H9 (cell line): Measurements from ENCODE around the gene MYH2. TPM values are rescaled to one million over a fixed set of nuclear protein-coding genes. Genes with fewer than 3 reads are reported as not detected.

Experiments
- DNase-seq: peaks from one replicate; pipeline ENCODE4 v3.0.0-alpha.2; 2017
- H2AFZ ChIP-seq: one replicate; pipeline ENCODE4 v1.6.1; 2013; ENCODE audit warnings: mild to moderate bottlenecking, low read length, control low read depth, moderate library complexity
- H2AK5ac ChIP-seq: 2 replicates; pipeline ENCODE4 v1.6.1; 2013; ENCODE audit warnings: low read length, control low read depth, mixed read lengths; ENCODE audit not compliant: insufficient read length
- H2BK120ac ChIP-seq: one replicate; pipeline ENCODE4 v1.6.1; 2013; ENCODE audit warnings: low read depth, mild to moderate bottlenecking, low read length, control low read depth, inconsistent platforms; ENCODE audit not compliant: poor library complexity, severe bottlenecking
- H2BK12ac ChIP-seq: 2 replicates; pipeline ENCODE4 v1.6.1; 2013; ENCODE audit warnings: low read length, control low read depth, mixed read lengths, low read depth; ENCODE audit not compliant: insufficient read length
- H2BK15ac ChIP-seq: 2 replicates; pipeline ENCODE4 v1.6.1; 2013; ENCODE audit warnings: low read depth, low read length, control low read depth
- H2BK20ac ChIP-seq: one replicate; pipeline ENCODE4 v1.6.1; 2013; ENCODE audit warnings: low read depth, mild to moderate bottlenecking, low read length, control low read depth, inconsistent platforms; ENCODE audit not compliant: poor library complexity, severe bottlenecking
- H2BK5ac ChIP-seq: 2 replicates; pipeline ENCODE4 v1.6.1; 2013; ENCODE audit warnings: low read length, control low read depth, mixed read lengths; ENCODE audit not compliant: insufficient read length
- H3K14ac ChIP-seq: 2 replicates; pipeline ENCODE4 v1.6.1; 2013; ENCODE audit warnings: low read length, control low read depth; ENCODE audit not compliant: insufficient read depth
- H3K18ac ChIP-seq: 2 replicates; pipeline ENCODE4 v1.6.1; 2013; ENCODE audit warnings: low read depth, mild to moderate bottlenecking, mixed read lengths, low read length, control low read depth; ENCODE audit not compliant: insufficient read length
- H3K23ac ChIP-seq: 2 replicates; pipeline ENCODE4 v1.6.1; 2013; ENCODE audit warnings: low read length, control low read depth, mixed read lengths, low read depth; ENCODE audit not compliant: insufficient read length
- H3K23me2 ChIP-seq: 2 replicates; pipeline ENCODE4 v1.6.1; 2013; ENCODE audit warnings: low read depth, mild to moderate bottlenecking, mixed read lengths, low read length, control low read depth; ENCODE audit not compliant: insufficient read length, poor library complexity, severe bottlenecking
- H3K27ac ChIP-seq: 2 replicates; pipeline ENCODE4 v1.5.1; 2013; ENCODE audit warnings: low read length, control low read depth, mixed read lengths, low read depth; ENCODE audit not compliant: insufficient read length
- H3K27me3 ChIP-seq: 2 replicates; pipeline ENCODE4 v1.6.1; 2013; ENCODE audit warnings: low read length, control low read depth, inconsistent platforms; ENCODE audit not compliant: insufficient read depth
- H3K4ac ChIP-seq: 2 replicates; pipeline ENCODE4 v1.6.1; 2013; ENCODE audit warnings: low read depth, mild to moderate bottlenecking, control low read depth, inconsistent platforms, low read length, moderate library complexity
- H3K4me1 ChIP-seq: 2 replicates; pipeline ENCODE4 v1.6.1; 2013; ENCODE audit warnings: low read length, control low read depth, inconsistent platforms; ENCODE audit not compliant: insufficient read depth
- H3K4me2 ChIP-seq: 2 replicates; pipeline ENCODE4 v1.6.1; 2013; ENCODE audit warnings: low read length, control low read depth, mixed read lengths; ENCODE audit not compliant: insufficient read length, insufficient read depth
- H3K56ac ChIP-seq: 2 replicates; pipeline ENCODE4 v1.6.1; 2013; ENCODE audit warnings: low read depth, mild to moderate bottlenecking, mixed read lengths, low read length, control low read depth; ENCODE audit not compliant: insufficient read length
- H3K79me1 ChIP-seq: 2 replicates; pipeline ENCODE4 v1.6.1; 2013; ENCODE audit warnings: low read depth, mild to moderate bottlenecking, moderate library complexity, low read length, control low read depth, inconsistent platforms; ENCODE audit not compliant: insufficient read depth, poor library complexity, severe bottlenecking
- H3K79me2 ChIP-seq: 2 replicates; pipeline ENCODE4 v1.6.1; 2013; ENCODE audit warnings: low read length, control low read depth, inconsistent platforms; ENCODE audit not compliant: insufficient read depth
- H3K9ac ChIP-seq: 2 replicates; pipeline ENCODE4 v1.6.1; 2013; ENCODE audit warnings: low read length, control low read depth, mixed read lengths; ENCODE audit not compliant: insufficient read length; ENCODE audit errors: extremely low read depth
- H3K9me3 ChIP-seq: one replicate; pipeline ENCODE4 v1.6.1; 2013; ENCODE audit warnings: low read depth, low read length, inconsistent platforms; ENCODE audit not compliant: control insufficient read depth
- H3T11ph ChIP-seq: one replicate; pipeline ENCODE4 v1.6.1; 2013; ENCODE audit warnings: mild to moderate bottlenecking, low read length, control low read depth, inconsistent platforms
- H4K20me1 ChIP-seq: one replicate; pipeline ENCODE4 v1.6.1; 2013; ENCODE audit not compliant: control insufficient read depth, insufficient read length, insufficient read depth
- H4K5ac ChIP-seq: 2 replicates; pipeline ENCODE4 v1.6.1; 2013; ENCODE audit warnings: low read depth, mild to moderate bottlenecking, mixed read lengths, low read length, control low read depth; ENCODE audit not compliant: insufficient read length
- H4K8ac ChIP-seq: replicated peaks from 2 replicates; pipeline ENCODE4 v1.6.1; 2013; ENCODE audit warnings: low read length, control low read depth, mixed read lengths, low read depth; ENCODE audit not compliant: insufficient read length
- H4K91ac ChIP-seq: 2 replicates; pipeline ENCODE4 v1.6.1; 2013; ENCODE audit warnings: low read depth, mild to moderate bottlenecking, moderate library complexity, mixed read lengths, low read length, control low read depth; ENCODE audit not compliant: insufficient read length
- H3K27ac Mint-ChIP-seq, 3 experiments: 2 replicates in 2 of 3; 3 replicates in 1 of 3; pipeline ENCODE4 v1.8.0; 2020 to 2021; ENCODE audit warnings: mixed read lengths in 3 of 3, mild to moderate bottlenecking in 1 of 3, moderate library complexity in 1 of 3
- H3K27me3 Mint-ChIP-seq: 2 replicates; pipeline ENCODE4 v1.8.0; 2021; ENCODE audit warnings: low read depth, mild to moderate bottlenecking, moderate library complexity, mixed read lengths
- H3K36me3 Mint-ChIP-seq, 3 experiments: 2 replicates in 2 of 3; 3 replicates in 1 of 3; pipeline ENCODE4 v1.8.0; 2020 to 2021; ENCODE audit warnings: low read depth in 3 of 3, mixed read lengths in 3 of 3; ENCODE audit not compliant: insufficient read depth in 1 of 3
- H3K4me1 Mint-ChIP-seq, 2 experiments: 2 replicates each; pipeline ENCODE4 v1.8.0; 2020; ENCODE audit warnings: mixed read lengths in 2 of 2
- H3K4me3 Mint-ChIP-seq, 2 experiments: 2 replicates in 1 of 2; 3 replicates in 1 of 2; pipeline ENCODE4 v1.8.0; 2020 to 2021; ENCODE audit warnings: mild to moderate bottlenecking in 2 of 2, mixed read lengths in 2 of 2, moderate library complexity in 1 of 2
- H3K9me3 Mint-ChIP-seq, 2 experiments: 2 replicates in 1 of 2; 3 replicates in 1 of 2; pipeline ENCODE4 v1.8.0; 2020; ENCODE audit warnings: mild to moderate bottlenecking in 2 of 2, mixed read lengths in 2 of 2, moderate library complexity in 1 of 2
- CTCF ChIP-seq: fragments of 200-600 bp; sonication (generic); conservative IDR thresholded peaks from 3 replicates; pipeline ENCODE4 v1.8.0; 2021; ENCODE audit warnings: antibody characterized with exemption, mild to moderate bottlenecking
- WGBS: extraction: QIAGEN DNeasy Blood & Tissue Kit; methylation state at CpG from one replicate; pipeline ENCODE4 v1.1.7; 2013; ENCODE audit warnings: missing lambda C conversion rate, low lambda C conversion rate, mixed read lengths; ENCODE audit not compliant: insufficient read length; ENCODE audit errors: extremely low coverage; 5-methylcytosine and 5-hydroxymethylcytosine counted together
- total RNA-seq: library from RNA; stranded (reverse); gene quantifications from 2 replicates; pipeline ENCODE4 v1.2.1, GENCODE V29; 2021

The MYH2 gene
- total RNA-seq, 1 experiment from 2014 or later = 0.68 TPM

GRCh38 chr17:10477701-10478100, 71.8 kb downstream of the MYH2 start:
- no peak overlapping the region for H3K18ac ChIP-seq
- H3K4me1 ChIP-seq = no peaks in the 10 kb centered on the region
- no peaks in the 10 kb centered on the region for H3K23me2 ChIP-seq
- no peaks in the 10 kb centered on the region for H3K9me3 ChIP-seq
- no peak overlapping the region for H2BK12ac ChIP-seq
- Mint-ChIP-seq H3K36me3 (peaks cover 4 to 12% (median 9%) of the 10 kb centered on the region in 3 experiments), H3K9me3 (peaks cover 11 to 16% of the 10 kb centered on the region in 2 experiments), H3K4me1 (no peaks in the 10 kb centered on the region), H3K4me3 (no peak overlapping the region), H3K27me3 (no peaks in the 10 kb centered on the region), H3K27ac (no peak overlapping the region)
- H3K79me2 ChIP-seq = no peaks in the 10 kb centered on the region
- TF ChIP-seq CTCF = no peak
- H4K20me1 ChIP-seq = no peaks in the 10 kb centered on the region
- H3K27ac ChIP-seq = no peak overlapping the region
- H3T11ph ChIP-seq = no peak overlapping the region
- H3K4me2 ChIP-seq = no peak overlapping the region
- WGBS = no CpG with 5 or more reads among the region's 1 CpG
- H3K4ac ChIP-seq = no peak overlapping the region
- H2BK20ac ChIP-seq = no peak overlapping the region
- no peak overlapping the region for H3K14ac ChIP-seq
- no peak overlapping the region for H2BK120ac ChIP-seq
- no peak overlapping the region for H2AK5ac ChIP-seq
- no peak overlapping the region for H3K23ac ChIP-seq
- no peak overlapping the region for H3K9ac ChIP-seq
- no peaks in the 10 kb centered on the region for H3K27me3 ChIP-seq
- no peak overlapping the region for H2AFZ ChIP-seq
- H4K5ac ChIP-seq = no peak overlapping the region
- no peak overlapping the region for H4K8ac ChIP-seq
- DNase-seq = no peak
- H2BK5ac ChIP-seq = no peak overlapping the region
- H3K79me1 ChIP-seq = no peaks in the 10 kb centered on the region
- no peak overlapping the region for H4K91ac ChIP-seq
- no peak overlapping the region for H2BK15ac ChIP-seq
- H3K56ac ChIP-seq = no peak overlapping the region
